NCI-H748 (cell line): Measurements from ENCODE around the gene SRCIN1.

Source experiments
- DNase-seq: peaks from one replicate; lab custom pipeline; 2025; ENCODE audit not compliant: unreplicated experiment; lab: John Stamatoyannopoulos, UW

SRCIN1 gene

DNA sequence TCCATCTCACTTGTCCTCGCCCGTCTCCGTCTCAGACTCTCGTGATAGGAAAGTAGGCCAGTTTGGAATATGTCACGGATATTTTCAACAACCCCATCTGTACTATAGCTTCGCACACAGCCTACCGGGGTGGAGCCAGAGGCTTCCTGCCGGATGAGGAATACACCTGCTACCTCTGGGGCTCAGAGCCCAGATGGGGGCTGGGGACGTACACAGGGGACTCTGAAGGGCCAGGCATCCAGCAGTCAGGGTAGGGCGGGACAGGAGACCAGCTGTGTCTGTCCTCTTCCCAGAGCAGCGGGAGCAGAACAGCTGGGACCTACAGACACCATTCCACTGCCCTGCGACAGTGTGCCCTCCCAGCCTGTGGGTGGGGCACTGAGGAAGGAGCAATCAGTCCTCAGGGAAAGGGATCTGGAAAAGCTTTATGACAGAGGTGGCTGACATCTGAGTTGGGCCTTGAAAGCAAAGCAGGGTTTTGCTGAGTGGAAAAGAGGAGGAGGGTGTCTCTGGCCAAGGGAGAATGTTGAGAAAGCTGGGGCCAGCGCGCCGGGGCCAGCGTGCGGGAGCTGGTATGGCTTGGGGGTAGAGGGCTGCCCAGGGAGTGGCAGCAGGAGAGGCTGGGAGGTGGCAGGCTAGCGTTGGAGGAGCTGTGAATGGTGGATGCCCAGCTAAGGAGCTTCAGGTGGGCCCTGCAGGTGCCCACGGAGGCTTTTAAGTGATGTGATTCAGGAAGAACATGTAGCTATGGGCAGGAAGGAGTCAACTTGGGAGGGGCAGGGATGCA lies 11.5 kb upstream of the SRCIN1 start:
- no peak for DNase-seq

DNA sequence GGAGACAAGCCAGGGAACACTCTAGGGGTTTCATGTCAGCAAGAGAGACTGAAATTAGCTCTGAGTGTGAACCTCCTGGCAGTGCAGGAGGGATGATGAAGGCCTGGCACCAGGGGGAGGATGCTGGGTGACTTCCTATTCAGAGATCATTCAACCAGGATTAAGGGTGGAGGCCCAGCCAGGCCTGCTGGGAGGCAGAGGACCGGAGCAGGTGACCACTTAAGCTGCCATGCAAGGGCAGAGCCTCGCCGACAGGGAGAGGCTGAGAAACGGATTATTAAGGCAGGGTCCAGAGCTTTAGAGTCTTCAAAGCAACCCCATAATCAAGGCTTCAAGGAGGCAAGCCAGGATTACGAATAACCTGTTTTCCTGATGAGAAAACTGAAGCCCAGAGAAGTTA lies 10.6 kb upstream of the SRCIN1 start:
- no peak for DNase-seq

DNA sequence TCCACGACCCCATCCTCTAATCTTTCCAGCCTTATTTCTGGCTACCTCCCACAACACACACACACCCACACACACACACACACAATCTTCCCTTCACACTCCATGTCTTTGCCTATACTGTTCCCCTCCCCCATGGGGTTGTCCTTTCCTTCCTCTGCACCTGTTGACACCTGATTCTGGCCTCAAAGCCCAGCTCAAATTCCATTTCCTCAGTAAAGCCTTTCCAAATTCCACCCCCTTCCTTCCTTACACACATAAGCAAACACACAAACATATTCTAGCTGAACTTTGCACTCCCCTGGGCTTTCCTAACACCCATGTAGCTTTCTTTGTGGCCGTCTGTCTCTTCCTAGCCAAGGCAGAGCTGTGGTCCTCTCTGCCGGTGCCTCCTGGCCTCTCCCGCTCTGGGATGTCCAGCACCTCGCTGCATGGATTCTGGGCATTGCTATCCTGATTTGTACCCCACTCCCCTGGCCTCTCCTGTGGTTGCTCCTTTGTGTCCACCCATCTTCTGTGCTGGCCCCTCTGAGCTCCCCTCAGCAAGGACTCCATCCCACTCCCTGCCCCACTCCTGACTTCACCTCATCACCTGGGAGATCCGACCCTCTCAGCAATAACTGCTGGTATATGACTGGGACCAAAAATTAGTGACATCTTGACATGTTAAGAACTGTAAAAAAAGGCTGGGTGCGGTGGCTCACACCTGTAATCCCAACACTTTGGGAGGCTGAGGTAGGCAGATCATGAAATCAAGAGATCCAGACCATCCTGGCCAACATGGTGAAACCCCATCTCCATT lies 8.4 kb upstream of the SRCIN1 start:
- no peak for DNase-seq

DNA sequence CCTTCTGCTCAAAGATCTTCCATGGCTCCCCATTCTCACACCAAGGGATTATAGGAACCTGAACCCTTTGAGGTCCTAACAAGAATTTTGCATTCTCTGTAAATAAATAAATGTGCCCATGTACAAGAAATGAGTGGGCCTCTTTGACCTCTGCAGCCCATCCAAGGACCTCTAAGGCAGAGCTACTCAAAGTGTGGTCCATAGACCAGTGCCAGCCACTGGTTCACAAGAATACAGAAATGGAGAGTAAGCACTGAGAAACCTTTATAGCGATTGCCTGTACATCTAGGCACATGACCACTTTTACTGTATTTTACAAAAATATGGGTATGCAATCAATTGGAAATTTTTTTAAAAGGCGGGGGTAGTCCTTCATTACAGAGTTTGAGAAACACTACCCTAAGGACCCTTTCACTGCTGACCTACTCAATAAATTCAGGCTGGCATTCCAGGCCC lies 7.8 kb upstream of the SRCIN1 start:
- no peak for DNase-seq

DNA sequence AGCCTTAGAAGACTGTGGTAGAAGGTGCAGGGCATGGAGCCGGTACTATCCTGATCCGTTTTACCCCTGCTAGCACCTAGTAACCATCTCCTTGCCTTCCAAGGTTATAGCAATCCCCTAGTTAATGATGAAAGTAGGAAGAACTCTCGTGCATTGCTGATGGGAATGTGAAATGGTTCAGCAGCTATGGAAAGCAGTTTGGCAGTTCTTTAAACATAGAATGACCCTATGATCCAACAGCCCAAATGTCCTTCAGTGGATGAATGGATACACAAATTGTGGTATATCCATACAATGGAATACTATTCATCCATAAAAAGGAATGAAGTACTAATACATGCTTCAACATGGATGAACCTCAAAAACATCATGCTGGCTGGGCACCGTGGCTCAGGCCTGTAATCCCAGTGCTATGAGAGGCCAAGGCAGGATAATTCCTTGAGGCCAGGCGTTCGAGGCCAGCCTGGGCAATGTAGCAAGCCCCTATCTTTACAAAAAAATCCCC lies 6.2 kb upstream of the SRCIN1 start:
- no peak for DNase-seq

DNA sequence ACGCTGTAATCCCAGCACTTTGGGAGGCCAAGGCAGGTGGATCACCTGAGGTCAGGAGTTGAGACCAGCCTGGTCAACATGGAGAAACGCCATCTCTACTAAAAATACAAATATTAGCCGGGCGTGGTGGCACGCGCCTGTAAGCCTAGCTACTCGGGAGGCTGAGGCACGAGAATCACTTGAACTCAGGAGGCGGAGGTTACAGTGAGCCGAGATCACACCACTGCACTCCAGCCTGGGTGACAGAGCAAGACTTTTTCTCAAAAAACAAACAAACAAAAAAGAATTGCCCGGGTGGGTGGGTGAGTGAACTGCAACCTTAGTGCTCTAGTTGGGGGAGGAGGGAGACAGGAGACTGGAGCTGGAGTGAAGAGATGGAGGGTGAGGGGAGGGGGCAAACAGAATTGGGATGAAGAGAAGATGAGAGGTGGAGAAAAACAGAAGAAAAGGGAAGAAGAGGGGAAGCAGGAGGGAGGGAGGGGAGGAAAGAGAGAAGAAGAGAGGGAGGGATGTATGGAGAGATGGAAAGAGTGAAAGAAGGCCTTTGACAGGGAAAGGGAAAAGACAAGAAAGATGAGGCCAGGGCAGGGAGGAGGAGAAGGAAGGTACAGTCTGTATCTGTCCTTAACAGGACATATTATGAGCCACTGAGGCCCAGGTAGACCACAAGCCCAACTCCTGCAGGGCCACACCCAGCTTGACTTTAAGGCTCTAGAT lies 5.5 kb upstream of the SRCIN1 start:
- DNase-seq: no peak

DNA sequence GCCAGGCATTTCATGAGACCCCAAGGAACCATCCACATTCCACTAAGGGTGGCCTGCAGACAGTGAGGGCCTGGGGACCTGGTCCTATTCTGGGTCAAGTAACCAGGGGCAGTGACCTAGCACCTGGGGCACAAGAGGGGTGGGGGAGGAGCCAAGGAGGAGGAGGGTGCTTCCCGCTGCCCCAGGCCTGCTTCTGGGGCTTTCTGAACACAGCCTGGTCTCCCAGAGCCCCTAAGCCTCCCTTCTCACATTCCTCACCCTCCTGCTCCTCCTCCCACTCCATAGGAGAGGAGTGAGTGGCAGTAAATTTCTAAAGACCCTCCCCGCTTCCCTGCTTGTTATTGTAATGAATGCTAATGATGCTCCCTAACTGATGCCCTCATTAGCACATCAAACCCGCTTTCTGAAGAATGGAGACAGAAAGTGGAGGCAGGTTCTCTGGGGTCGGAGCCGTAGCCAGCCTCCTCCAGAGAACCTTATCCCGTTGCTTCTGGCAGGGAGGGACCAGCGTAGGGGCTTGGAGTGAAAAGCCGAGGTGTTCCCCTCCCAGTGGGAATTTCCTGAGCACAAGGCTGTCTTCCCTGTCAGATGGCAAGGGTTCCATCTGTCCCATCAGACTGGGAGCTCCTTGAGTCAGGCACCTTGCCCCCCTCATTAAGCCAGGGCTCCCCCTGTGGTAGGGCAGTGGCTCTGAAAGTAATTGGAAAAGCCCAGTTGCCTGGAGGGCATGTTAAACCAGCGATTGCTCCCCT lies 3.7 kb upstream of the SRCIN1 start:
- DNase-seq: no peak

DNA sequence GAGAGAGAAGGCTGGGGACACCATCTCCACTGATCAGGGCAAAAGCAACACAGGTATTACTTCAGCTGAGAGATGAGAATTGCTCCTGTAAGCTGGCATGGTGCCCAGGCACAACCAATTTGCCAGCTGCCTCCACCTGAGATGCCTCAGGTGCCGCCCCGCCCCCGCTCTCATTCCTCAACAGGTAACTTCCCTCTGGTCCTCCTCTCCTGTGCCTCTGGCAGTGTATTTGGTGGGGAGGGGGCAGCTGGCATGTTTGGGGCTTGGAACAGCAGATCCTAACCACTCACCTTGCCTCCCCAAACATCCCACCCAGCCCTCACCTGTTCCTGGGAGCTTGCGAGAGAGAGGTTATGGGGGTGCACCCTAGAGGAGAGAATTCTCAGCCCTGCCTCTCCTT lies 2.9 kb upstream of the SRCIN1 start:
- DNase-seq: peak; percentile 59

DNA sequence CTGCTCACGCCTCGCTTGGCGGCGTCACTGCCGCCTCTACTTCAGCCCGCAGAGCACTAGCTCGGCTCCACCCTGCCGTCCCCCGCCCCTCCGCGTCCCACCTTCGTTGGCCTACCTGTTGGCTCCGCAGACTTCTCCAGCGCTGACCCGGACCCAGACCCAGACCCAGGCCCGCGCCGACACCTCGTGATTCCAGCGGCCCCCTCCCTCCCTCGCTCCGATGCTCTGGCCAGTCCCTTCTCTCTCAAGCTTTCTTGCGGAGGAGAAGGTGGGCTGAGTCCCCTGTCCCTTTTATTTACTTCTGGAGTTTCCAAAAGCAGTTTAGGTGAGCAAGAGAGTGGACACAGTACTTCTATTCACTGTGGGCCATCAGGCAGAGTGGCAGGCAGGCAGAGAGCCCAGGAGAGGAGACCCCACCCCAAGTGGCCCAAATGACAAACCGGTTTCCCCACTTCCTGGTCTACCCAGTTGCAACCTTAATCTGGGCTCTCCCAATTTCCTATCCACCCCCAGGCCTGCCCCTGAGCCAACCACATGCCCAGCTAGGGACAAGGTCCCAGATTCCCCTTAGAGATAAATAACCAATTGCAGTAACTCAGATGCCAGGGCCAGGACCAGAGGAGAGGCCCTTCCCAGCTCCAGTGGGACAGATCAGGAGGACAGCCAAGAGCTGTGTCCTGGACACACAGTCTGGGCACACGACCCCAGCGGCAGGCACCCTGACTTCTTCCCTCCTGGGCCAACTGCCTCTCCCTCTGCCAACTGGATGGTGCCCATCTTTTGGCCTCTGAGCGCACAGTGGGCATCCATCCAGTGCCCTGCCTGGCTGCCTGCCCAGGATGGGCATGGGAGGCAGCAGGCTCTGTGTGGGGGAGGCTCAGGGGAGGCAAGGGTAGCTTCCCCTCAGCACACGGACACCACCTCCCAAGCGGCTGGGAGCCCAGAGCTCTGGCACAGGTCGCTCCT lies 1.2 kb upstream of the SRCIN1 start:
- no peak for DNase-seq

DNA sequence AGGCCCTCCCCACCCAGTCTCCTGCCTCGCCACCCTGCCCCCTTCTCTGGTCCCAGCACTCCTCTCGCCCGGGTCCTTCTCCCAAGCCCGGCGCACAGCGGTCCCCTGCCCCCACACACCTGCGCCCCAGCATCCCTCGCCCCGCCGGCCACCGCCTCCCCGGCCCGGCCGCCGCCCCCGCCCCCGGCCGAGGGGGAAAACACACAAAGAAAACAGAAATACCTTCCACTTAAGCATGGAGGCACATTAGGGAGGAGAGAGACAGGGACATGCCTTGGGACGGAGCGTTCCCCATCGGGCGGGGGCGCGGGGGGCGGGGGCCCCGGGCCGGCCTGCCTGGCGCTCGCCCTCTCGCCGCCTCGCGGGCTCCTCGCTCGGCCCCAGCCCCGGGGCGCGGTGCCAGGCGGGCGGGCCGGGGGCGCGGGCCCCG lies 326 bp downstream of the SRCIN1 start:
- DNase-seq: peak; percentile 67

DNA sequence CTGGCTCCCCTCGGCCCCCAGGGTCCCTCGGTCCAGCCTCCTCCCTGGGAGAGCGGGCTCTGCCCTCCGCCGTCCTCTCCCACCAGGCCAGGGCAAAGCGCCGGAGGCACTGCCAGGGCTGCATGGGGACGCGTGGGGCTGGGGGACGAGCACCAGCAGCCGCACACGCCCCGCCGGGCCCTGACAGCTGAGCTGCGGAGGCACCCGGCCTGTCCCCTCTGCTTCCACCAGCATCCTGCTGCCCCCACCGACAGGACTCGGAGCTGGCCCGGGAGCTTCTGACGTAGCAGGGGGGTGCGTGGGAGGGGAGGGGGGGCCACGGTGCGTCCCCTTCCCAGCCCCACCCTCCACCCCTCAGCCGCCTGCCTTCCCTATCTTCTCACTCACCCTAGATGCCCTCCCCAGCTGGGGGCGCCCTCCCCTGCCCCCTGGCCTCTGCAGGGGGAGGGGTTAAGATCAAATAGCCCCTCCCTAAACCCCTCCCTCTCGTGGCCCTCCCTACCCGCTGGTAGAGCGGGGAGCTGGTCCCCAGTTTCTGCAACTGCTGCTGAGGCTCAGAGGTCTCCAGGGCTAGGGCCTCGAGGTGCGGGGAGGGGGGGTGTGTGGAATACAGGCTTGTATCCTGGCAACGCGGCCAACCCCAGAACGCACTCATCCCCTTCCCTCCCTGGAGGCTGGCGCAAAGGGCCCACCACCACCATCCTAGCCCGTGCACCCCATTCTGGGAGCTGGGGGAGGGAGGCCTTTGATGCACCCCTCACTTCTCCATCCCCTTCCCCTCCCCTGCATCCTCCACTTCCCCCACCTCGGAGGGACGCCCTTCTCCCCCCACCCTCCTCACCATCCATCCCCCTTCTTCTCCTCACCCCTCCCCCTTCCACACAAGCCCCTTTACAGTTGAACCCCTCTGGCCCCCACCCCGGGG lies 1.0 kb downstream of the SRCIN1 start:
- DNase-seq: peak; percentile 58

DNA sequence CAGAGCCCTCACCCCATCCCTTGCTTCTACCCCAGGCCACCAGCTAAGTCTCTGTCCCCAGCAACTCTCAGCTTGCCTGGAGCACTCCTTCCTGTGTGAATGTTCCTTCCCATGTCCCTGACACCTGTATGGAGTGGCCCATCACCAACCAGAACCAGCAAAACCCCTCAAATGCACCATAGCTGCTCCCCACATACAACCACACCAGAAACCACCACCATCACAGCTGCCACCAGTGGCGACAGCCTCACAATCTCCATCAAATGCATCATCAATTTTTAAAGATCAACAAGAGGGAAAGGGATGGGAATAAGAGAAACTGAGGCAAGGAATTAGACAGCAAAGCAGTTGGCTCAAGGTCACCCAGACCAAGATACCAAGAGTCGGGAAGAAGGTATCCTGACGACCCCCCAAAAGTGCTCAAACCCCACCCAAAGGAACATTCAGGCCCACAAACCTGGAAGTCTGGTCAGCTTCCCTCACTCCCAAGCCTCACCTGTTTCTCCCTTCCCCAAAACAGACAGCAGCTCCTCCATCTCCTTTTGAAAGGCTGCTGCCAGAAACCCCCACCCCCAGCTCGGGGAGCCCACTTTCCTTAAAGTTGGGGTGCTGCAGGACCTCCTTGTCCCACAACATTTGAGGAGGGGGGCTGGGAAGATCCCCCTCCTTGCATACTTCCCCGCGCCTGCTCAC lies 1.8 kb downstream of the SRCIN1 start:
- no peak for DNase-seq

DNA sequence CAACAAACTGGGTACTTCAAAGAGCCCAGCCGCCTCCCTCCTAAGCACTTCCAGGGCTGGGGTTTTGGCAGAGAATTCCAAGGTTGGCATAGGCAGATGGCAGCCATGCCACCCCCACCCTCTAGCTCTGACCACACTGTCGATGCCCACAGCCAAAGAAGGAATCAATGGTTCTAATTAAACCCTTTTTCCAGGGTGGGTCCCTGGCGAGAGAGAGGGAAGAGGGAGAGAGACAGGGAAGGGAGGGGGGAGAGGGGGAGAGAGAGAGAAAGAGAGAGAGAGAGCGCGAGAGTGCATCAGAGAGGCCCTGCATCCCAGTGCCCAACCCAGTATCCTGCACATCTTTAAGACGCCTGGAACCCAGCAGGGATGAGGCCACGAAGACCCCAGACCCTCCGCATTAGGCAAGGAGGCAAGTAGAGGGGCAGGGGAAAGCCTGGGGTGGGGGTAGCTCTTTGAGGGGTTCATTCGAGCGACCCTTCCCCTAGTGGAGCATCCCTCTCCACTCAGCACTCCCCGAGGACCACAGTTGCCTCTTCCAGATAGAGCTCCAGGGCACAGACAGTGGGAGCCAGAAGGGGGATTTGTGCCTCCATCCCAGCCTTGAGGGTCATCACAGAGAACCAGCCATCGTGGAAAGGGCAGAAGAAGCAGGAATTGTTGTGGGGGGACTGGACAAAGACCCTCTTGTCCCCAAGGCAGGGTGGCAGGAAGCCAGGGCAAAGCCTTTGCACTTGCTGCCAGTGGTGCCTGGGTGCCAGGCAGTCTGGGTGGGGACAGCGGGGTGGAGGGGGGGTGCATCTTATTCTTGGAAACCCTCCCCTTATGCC lies 2.6 kb downstream of the SRCIN1 start:
- no peak for DNase-seq

DNA sequence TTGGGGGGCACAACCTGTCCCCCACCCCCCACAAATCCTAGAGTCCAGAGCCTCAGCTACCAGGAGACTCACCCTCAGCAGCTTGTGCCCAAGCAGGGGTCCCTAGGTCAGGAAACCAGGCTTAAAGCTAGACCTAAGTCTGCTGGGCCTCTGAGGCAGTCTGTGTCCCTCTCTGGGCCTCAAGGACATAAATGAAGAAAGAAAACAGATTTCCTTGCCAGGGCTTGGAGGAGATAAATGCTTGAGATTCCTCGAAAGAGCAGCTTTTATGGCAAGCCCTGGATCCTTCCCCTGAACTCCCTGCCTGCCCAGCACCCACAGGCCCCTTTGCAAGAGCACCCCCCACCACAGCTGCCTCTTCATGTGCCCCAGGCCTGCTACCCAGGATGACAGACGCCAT lies 3.3 kb downstream of the SRCIN1 start:
- DNase-seq: no peak

DNA sequence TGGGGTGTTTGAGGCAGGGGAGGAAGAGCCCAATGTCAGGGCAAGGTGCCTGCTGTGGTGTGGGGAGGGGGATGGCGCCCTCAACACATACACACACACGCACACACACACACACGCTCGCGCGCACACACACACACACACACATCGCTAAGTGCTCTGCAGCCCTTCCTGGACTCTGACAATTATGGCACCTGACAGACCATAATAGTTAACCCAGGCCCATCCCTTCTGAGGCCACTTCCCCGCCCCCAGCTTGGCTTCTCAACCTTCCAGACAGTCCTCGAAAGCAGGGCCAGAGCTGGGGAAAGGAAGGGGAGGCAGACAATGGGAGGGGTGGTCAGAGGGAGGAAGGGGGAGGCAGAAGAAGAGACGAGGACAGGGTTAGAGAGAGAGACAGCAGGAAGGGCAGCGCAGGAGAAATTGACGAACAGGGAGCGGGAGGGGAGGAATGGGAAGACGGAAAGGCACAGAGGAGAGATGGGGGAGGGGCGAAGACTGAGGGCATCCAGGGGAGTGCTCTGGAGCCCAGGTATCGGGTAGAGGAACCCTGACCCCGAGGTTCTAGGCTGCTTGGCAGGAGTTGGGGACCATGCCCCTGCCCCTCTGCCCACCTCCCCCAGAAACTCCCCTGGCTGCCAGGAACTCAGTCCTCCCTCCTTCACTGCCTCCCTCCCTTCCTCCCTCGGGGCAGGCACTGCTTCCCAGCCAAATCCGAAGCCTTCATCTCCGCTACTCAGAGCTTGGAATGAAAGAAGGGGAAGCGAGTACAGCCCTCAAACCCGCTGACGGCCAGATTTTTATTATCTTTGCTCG lies 4.0 kb downstream of the SRCIN1 start:
- DNase-seq: peak; percentile 69

DNA sequence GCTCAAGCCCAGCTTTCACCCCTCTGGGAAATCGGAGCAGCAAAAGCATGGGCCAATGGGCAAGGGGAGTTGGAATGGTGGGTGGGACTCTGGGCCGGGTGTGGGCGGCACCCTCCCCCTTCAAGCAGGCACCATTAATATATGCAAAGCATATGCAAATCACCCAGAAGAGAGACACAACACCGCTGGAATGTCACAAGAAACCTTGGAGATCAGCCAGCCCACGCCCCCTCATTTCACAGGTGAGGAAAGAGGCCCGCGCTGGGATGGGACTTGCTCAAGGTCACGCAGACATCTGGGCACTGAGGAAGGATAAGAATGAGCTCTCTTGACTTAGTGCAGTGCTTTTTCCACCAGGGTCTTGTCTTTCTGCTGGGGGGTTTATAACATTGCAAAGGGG lies 4.8 kb downstream of the SRCIN1 start:
- no peak for DNase-seq
